Measurements from ENCODE around the gene KCND3. TPM values are rescaled to one million over a fixed set of nuclear protein-coding genes. Genes with fewer than 3 reads are reported as not detected.

The KCND3 gene
- total RNA-seq, 6 donors from 2014 or later: 2.7 to 6.4 (median 5.4) TPM

- 79 to 85% methylated on average over 2 of the region's 2 CpGs for WGBS, 2 donors
- Histone ChIP-seq H3K4me1 (no peaks in the 10 kb centered on the region), H3K4me3 (no peak overlapping the region), H3K27ac (no peak overlapping the region), H3K27me3 (no peaks in the 10 kb centered on the region), H3K36me3 (no peaks in the 10 kb centered on the region), H3K9me3 (no peaks in the 10 kb centered on the region)
- ATAC-seq (ENCODE audit: low FRiP score in 2 of 2): no peak
- TF ChIP-seq EP300 (IDR thresholded peaks at IDR 0.05) (no peak), CTCF (IDR thresholded peaks at IDR 0.05) (no peak), POLR2A (IDR thresholded peaks at IDR 0.05) (no peak), POLR2AphosphoS5 (IDR thresholded peaks at IDR 0.05) (no peak)
- DNase-seq: no peak
Measured at GRCh38 chr1:111776391-111776790, 213.1 kb downstream of the KCND3 start.

- Histone ChIP-seq H3K4me3 (no peak overlapping the region), H3K9me3 (no peaks in the 10 kb centered on the region), H3K4me1 (no peaks in the 10 kb centered on the region), H3K36me3 (peaks cover 0 to 1% (median 0%) of the 10 kb centered on the region in 4 donors), H3K27me3 (no peaks in the 10 kb centered on the region), H3K27ac (no peak overlapping the region)
- ATAC-seq (ENCODE audit: low FRiP score in 2 of 2): no peak
- no peak for DNase-seq
- 77 to 81% methylated on average over 5 to 9 of the region's 9 CpGs for WGBS, 2 donors
- TF ChIP-seq POLR2A (IDR thresholded peaks at IDR 0.05): no peak
- no peak for TF ChIP-seq CTCF (IDR thresholded peaks at IDR 0.05)
- no peak for TF ChIP-seq EP300 (IDR thresholded peaks at IDR 0.05)
- TF ChIP-seq POLR2AphosphoS5 (IDR thresholded peaks at IDR 0.05): no peak
Measured at GRCh38 chr1:111775966-111776365, 213.5 kb downstream of the KCND3 start.

GRCh38 chr1:111770916-111771315 is 218.6 kb downstream of the KCND3 start:
- Histone ChIP-seq H3K4me1 (no peaks in the 10 kb centered on the region), H3K36me3 (peaks cover 0 to 35% (median 11%) of the 10 kb centered on the region in 4 donors), H3K4me3 (no peak overlapping the region), H3K27me3 (no peaks in the 10 kb centered on the region), H3K9me3 (no peaks in the 10 kb centered on the region), H3K27ac (no peak overlapping the region)
- DNase-seq (no peak), ATAC-seq (ENCODE audit: low FRiP score in 2 of 2) (no peak)
- 89% methylated on average over 4 of the region's 4 CpGs for WGBS, 2 donors
- TF ChIP-seq POLR2AphosphoS5 (IDR thresholded peaks at IDR 0.05) (no peak), CTCF (IDR thresholded peaks at IDR 0.05) (no peak), POLR2A (IDR thresholded peaks at IDR 0.05) (no peak), EP300 (IDR thresholded peaks at IDR 0.05) (no peak)

GRCh38 chr1:111769517-111770146 is 219.8 kb downstream of the KCND3 start:
- no peak for DNase-seq
- no peaks in the 10 kb centered on the region for H3K4me1 ChIP-seq
- peak; percentile 55 to 85 (median 77) for TF ChIP-seq CTCF (IDR thresholded peaks at IDR 0.05)
- no peak for TF ChIP-seq POLR2A (IDR thresholded peaks at IDR 0.05)
- TF ChIP-seq POLR2AphosphoS5 (IDR thresholded peaks at IDR 0.05): no peak
- no peak overlapping the region for H3K27ac ChIP-seq
- ATAC-seq (ENCODE audit: low FRiP score in 2 of 2): peak in 1 of 2 donors; percentile 80
- H3K4me3 ChIP-seq: no peak overlapping the region
- no peaks in the 10 kb centered on the region for H3K9me3 ChIP-seq
- peaks cover 4 to 48% (median 15%) of the 10 kb centered on the region in 4 donors for H3K36me3 ChIP-seq
- H3K27me3 ChIP-seq: no peaks in the 10 kb centered on the region
- WGBS, 2 donors: 38 to 39% methylated on average over 6 of the region's 6 CpGs

GRCh38 chr1:111768625-111769024 is 220.8 kb downstream of the KCND3 start:
- Histone ChIP-seq H3K9me3 (no peaks in the 10 kb centered on the region), H3K27ac (no peak overlapping the region), H3K27me3 (no peaks in the 10 kb centered on the region), H3K4me3 (no peak overlapping the region), H3K4me1 (no peaks in the 10 kb centered on the region), H3K36me3 (peaks cover 4 to 58% (median 20%) of the 10 kb centered on the region in 4 donors)
- DNase-seq: no peak
- TF ChIP-seq EP300 (IDR thresholded peaks at IDR 0.05) (no peak), POLR2A (IDR thresholded peaks at IDR 0.05) (no peak), POLR2AphosphoS5 (IDR thresholded peaks at IDR 0.05) (no peak), CTCF (IDR thresholded peaks at IDR 0.05) (no peak)
- no peak for ATAC-seq (ENCODE audit: low FRiP score in 2 of 2)

All from upper lobe of left lung (tissue), 6 donors.